Dedifferentiated amniotic fluid mesenchymal stem cell (primary cell): Measurements from ENCODE around the gene EEA1.
"Not testable (repeated sequence)": the region's sequence is repeated elsewhere in the genome, so short reads cannot be mapped to it uniquely, and the experiment has no call there.

ENCODE experiments used
- DNase-seq: peaks from one replicate; pipeline ENCODE4 v3.0.0-alpha.2; 2016; ENCODE audit errors: extremely low spot score

Gene EEA1

DNA sequence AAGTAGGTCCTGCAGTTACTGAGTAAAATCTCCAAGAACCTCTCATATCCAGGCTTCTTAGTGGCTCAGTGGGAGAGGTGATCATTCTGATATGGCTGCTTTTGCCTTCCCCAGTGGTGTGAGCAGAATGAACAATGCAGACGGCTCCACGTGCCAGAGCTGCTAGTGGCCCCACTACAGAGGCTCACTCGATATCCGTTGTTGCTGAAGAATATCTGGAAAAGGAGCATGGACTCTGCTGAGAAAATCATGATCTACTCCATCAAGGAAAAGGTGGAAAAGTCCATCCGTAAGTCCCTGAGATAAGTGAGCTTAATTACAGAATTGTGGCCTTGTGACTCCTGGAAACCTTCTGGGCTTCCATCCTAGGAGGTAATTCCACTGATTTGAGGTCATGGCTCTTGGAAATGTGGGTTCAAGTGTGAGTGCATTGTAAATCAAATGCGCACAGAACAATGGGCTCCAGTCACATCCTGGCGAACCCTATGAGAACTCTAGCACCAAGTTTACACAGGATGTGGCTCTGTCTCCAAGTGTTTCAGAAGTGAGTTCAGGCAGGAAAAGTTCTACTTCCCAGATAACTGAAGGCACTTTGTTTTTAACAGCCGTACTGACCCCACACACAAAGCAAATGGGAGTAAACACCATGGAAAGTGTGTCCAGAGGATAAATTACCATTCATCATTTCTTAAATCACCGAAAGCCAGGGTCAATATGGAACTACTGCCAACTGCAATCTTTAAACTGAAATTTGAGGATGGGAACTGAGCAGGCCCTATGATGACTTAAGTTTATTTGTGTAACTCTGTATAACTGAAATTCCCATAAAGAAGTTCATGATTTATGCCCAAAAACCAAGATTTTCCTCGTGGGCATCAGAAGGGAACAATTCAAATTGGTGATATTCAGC is 174.9 kb downstream of the EEA1 start:
- DNase-seq, result no peak

DNA sequence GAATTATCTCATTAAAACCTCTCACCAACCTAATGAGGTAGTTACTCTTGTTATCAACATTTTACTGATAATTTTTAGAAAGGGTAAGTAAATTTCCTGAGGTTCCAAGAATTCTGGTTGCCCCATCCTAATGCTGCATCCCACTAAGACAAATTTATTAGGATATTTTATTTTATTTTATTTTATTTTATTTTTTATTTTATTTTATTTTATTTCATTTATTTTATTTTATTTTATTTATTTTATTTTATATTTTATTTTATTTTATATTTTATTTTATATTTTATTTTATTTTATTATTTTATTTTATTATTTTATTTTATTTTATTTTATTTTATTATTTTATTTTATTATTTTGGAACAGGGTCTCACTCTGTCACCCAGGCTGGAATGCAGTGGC is 179.4 kb downstream of the EEA1 start:
- DNase-seq, result not testable (repeated sequence)

DNA sequence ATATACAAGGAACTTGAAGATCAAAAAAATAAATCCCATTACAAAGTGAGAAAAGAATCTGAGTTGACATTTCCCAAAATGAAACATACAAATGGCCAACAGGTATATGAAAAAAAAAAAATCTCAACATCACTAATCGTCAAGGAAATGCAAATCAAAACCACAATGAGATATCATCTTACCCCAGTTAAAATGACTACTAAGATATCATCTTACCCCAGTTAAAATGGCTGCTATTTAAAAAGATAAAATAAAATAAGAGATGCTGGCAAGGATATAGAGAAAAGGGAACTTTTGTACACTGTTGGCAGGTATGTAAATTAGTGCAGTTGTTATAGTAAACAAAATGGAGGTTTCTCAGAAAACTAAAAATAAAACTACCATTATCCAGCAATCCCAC is 181.9 kb downstream of the EEA1 start:
- DNase-seq, result no peak

DNA sequence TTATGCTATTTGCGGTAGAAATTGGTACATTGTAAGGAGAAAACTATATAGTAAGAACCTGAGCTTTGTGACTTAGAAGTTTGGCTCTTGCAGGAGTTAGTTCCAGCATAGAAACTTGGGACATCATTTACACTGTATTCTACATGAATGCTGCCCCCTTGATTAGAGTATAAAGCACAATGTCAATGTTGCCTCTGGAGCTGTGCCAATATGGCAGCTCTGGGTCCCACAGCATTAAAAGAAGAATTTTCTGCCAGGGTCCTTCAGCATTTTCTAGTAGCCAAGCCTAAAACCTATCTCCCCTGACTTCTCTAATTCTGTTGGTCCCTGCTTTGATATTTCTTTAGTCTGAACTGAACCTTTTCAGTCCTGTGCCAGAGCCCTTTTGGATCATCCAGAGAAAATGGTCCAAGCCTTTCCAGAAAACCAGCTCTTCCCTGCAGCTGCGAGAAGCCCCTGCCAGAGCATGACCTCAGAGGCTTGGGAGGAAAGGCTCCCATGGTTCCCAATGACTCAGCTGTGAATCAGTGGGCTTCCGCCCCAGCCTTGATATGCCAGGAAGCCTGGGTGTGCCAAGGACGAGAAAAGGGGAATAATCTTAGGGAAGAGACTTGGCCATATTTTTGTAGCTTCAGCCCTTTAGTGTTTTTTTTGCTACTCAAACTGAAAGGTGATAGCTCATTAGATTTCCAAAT is 183.1 kb downstream of the EEA1 start:
- peak; percentile 74 for DNase-seq

DNA sequence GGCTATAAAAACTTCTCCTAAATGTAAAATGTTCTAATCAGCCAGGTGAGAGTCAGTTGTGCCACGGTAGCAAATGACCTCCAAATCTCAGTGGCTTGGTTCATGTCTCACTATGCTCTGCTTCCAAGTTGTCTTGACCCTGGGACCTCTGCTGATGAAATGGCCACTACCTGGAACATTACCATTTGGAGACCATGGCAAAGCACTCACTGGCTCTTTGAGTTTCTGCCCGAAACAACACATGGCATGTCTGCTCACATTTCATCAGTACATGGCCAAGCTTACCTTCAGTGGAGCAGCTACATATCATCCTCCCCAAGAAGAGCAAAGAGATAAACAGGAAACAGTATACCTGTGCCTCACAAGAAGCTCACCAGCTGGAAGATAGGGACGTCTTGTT is 186.1 kb downstream of the EEA1 start:
- DNase-seq, result no peak

DNA sequence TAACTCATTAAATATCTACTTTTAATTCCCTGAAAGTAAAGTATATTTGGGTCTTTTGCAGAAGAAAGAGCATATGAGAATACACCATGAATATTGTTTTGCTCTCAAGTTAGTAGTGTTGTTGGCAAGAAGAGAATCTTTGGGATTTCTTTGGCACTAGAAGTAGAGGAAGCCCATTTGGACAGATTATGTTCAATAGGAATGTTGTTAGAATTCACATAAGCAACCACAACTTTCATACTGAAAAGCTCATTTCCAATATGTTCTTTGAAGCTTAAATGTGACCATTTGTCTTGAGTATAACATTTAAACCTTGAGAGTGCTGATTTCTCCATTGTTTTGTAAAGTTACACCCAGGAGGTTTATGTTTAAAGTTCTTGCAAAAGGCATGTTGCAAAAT is 188.7 kb downstream of the EEA1 start:
- DNase-seq, result no peak

DNA sequence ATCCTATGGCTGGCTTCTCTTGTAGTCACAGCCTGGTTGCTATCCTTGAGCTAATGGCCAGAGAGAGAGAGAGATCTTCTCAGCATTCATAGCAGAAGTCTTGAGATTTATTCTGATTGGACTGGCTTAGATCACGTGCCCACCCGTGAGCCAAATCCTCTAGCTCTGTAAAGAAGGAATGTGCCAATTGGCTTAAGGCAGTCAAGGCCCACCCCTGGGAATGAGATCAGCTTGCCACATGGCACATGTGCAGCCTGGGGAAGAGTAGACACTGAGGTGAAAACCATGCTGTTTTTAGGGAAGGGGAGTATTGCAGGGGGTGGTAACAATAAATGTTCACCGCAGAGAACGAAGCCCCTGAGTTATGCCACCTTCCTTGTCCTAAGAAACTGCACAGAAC is 190.0 kb downstream of the EEA1 start:
- DNase-seq, result no peak

DNA sequence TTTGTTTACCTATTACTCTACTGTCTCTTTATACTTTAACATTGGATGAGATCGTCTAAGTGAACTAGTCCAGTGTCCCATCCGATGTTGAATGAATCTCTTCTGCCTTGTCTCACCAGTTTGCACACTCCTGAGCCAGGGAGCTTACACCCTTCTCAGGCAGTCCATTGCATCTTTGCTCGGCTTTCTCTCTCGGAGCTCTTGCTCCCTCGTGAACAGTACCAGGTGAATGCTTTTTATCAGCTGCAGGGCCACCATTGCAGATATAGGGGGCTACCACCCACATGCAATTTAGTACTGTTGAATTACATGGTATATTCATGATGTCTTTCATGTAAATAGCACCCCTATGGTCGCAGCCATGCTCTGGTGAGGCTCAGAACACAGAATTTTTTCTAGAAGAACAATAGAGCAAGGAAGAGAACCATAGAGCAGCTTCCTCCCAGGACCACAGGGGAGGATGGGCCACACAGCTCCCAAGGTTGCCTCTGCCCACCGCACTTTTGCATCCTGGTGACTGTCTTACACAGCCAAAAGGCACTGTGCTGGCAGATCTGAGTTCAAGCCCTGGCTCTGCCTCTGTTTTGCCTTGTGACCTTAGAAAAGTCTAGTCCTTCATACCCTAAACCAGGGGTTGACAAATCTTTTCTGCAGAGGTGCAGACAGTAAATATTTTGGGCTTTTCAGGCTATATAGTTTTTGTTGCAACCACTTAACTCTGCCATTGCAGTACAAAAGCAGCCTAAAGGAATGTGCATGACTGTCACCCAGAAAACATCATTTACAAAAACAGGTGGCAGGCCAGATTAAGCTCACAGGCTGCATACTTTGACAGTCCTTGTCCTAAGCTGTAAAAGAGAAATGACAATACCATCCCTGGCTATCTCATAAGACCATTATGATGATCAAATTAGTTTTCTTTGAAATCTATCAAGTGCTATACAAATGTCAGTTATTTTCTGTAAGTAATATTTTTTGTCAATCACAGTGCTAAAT is 190.9 kb downstream of the EEA1 start:
- no peak for DNase-seq

DNA sequence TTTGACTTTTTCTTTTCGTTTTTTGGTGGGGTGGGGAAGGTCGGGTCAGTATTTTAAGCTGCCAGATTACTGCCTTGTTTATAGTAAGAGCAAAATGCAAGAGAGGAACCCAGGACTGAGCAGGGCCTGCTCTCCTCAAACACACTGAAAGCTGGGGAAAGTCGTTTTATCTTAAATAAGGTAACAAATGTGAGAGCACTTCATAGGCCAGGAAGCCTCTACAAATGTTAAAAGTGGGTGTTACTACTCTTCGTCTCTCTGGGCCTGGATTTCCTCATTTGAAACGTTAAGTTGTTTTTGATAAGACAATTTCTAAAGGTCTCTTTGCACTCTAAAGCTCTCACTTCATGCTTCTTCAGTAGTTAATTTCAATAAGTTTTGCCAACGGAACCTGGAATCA is 192.5 kb downstream of the EEA1 start:
- DNase-seq, result no peak

DNA sequence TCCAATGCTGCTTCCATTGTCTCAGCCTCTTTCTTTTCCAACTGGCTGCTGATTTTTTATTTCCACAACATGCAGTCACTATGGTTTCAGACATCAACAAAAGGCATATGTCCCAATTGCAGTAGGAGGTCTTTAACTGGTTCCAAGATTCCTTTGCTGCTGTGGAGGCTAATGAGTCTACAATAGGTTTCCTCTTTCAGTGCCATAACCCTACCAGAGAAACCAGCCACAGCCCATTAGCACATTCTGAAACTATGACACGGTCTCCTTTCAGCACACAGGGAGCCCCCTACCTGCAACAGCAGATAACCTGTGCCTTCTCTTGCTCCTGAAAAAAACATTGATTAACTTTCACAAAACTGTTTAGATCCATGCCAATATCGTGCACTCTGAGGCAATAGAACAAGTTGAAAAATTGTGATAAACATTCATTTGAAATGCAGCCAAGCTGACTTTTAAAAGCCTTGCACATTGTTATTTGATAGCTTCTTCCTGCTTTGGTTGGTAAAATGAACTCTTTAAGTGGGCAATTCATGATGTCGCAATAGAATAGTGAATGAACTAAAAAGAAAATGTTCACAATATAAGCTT is 193.9 kb downstream of the EEA1 start:
- DNase-seq, result peak; percentile 96

DNA sequence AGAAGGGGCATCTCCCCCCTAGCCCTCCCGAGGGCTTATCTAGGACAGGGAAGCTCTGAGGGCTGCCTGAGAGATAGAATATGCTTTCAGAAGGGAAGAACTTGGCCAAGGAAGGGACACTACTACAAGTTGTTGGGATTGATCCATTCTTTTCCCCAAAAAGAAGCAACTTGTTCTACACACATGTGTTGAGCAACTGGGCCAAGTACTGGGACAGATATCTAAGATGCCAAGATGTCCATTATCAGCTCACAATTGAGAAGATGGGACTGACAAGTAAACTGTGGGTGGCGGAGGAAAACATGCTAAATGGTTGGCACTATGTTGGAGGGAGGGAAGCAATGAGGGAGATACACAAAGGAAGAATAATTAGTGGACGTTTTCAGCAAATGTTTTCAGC is 195.4 kb downstream of the EEA1 start:
- DNase-seq, result no peak

DNA sequence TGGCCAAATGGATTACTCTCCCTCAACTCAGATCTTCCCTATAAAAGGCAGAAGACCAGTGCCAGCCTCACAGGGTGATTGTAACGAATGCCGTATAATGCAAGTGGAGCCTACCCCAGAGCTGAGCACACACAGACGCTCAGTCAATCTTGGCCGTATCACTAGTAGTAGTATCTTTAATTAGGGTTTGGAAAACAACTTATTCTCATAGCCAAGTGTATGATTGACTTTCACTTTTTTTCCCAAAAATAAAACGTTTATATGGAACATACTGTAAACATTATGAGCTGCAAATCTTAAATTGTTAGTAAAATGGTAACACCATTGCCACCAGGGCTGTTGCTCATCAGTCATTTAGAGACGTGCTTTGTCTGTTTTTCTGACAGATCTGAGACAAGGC is 195.9 kb downstream of the EEA1 start:
- DNase-seq, result no peak

DNA sequence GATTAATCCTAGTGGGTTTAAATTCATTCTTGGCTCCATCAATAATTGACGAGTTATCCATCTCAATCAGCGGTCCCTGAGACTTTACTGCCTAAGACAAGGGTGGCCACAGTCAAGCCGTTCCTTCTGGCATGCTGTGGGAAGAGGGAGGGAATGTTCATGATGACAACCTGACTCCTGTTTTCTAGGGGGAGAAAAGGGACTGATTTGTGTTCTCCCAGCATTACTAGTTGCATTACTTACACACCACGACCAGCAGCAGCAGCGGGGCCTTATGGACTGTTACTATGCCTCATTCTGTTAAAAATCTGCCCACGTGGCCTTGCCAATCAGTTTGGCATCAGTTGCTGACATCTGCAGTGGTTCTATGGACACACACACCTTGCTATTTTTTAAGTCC is 196.4 kb downstream of the EEA1 start:
- no peak for DNase-seq

DNA sequence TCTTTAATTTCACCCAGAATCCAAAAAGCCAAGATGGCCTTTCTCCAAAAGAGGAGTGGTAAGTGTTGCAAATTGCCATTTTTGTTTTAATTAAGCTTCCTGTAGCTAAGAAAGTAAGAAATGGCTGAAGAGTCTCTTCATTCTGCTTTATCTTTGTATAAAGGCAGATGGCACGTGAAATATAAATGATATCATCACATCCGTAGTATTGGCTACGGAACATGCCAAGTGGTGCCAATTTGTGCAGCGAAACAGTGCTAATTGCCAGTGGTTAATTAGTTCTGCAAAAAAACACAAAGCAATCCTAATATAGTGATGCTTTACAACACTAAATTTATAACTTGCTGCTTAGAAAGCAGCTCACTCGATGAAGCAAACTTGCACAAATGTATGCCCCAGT is 196.9 kb downstream of the EEA1 start:
- DNase-seq, result no peak

DNA sequence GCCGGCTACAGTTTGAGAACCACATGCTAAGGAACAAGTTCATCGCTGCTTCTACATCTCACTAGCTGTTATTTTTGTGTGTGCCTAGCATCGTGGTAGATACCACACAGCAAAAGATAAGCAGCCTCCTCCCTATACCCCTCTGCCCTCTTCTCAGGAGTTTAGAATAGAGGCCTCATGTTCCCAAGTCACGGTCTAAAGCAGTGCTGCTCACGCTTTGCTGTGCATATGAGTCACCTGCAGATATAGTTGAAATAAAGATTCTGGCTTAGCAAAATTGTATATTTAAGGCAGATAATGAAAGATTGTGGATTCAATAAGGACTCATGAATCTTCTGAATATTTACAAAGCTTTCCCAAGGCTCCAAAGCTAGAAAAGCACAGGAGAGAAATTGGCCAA is 198.3 kb downstream of the EEA1 start:
- no peak for DNase-seq

DNA sequence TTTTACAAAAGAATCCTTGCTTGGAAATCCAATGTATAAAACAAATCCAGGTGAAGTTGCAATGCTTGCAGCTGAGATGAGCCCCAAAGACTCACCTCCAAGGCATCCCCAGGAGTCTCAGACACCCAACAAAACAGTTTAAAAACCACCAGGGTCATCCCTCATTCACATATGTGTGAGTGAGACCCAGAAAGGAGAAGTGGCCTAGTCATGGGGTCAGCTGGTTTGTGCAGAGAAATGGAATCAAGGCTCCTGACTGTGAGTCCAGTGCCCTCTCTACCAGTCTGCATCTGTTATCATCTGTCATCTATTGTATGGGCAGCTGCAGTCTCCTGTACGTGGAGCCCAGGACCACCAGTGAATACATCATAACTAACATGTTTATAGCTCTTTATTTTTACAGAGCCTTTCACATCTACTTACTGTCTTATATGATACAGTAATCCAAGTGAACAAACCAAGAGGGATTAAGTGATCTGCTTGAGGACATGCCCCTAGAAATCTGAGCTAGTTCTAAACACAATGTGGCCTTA is 199.3 kb downstream of the EEA1 start:
- no peak for DNase-seq

DNA sequence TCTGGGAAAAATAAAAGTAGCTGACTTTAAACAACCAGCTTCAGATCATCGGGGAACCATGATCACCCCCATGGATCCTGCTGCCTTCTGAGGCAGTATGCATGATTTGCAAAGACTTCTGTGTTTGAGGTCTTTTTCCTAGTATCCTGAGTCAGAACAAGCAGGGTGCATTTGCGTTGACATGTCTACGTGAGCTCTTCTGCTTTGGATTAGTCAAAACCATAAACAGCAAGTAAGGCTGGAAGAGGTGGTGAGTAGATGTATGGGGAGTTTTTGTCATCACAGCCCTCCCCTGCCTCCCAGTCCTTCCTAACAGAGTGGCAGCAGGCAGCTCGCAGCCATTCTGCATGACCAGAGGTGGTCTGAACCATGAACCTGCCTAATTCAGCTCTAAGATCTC is 202.2 kb downstream of the EEA1 start:
- no peak for DNase-seq

DNA sequence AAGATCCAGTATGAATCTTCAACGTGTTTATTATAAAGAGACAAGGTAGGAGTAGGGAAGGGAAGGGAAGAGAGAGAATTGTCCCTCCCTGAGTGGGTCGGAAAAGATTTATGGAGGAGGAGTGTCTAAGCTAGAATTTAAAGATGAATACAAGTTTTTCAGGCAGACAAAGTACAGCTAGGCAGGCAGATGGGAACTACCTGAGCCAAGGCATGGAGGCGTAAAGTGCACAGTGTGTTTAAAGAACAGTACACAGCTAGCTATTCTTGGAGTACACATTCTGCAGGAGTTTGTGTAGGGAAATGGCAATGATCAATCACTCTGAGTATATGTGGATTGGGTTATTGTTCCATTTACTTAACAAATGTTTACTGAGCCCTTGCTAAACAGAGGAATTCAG is 206.2 kb downstream of the EEA1 start:
- no peak for DNase-seq

DNA sequence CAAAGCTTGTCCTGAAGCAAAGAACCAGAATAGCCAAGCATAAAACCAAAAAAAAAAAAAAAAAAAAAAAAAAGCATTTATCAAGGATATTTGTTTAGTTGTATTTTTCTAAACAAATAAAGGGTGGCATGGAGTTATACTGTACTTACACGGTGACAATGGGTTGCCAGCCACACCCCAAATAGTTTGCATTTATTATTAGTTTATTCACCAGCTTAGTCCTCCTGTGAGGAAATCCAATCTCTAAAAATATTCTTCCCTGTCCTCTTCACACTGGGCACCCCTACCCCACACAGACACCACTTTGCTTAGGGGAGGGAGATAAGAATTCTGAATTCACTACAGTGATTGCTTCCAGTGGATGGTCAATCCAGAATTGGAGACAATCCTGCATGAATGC is 207.4 kb downstream of the EEA1 start:
- DNase-seq, result no peak

DNA sequence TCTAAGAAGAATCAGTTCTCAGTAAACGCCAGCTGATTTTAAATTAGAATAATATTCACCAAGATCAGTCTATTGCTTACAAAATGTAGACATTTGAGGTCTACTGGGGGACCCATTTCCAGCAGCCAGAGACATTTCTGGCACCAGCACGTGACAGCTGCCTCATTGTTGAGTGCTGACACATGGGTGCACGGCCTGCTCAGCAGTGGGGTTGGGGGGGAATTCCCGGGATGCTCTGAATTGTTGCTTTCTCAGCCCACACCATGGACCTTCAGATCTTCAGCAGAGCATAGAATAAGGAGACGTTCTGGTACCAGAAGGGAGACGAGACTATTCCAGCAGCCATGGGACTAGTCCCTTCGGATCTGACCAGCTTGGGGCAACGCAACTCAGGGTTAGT is 208.0 kb downstream of the EEA1 start:
- no peak for DNase-seq
